GM12873 (cell line): Measurements from ENCODE around the gene CSNK2B.

ENCODE experiments used
- TF ChIP-seq, protein P1 (sequence below): IDR thresholded peaks from 2 replicates; pipeline ENCODE4 v1.5.1; 2012; ENCODE audit warnings: low read depth, mild to moderate bottlenecking, moderate library complexity, low read length, control low read depth; ENCODE audit not compliant: insufficient read depth; ENCODE audit errors: missing control alignments

CSNK2B gene

DNA sequence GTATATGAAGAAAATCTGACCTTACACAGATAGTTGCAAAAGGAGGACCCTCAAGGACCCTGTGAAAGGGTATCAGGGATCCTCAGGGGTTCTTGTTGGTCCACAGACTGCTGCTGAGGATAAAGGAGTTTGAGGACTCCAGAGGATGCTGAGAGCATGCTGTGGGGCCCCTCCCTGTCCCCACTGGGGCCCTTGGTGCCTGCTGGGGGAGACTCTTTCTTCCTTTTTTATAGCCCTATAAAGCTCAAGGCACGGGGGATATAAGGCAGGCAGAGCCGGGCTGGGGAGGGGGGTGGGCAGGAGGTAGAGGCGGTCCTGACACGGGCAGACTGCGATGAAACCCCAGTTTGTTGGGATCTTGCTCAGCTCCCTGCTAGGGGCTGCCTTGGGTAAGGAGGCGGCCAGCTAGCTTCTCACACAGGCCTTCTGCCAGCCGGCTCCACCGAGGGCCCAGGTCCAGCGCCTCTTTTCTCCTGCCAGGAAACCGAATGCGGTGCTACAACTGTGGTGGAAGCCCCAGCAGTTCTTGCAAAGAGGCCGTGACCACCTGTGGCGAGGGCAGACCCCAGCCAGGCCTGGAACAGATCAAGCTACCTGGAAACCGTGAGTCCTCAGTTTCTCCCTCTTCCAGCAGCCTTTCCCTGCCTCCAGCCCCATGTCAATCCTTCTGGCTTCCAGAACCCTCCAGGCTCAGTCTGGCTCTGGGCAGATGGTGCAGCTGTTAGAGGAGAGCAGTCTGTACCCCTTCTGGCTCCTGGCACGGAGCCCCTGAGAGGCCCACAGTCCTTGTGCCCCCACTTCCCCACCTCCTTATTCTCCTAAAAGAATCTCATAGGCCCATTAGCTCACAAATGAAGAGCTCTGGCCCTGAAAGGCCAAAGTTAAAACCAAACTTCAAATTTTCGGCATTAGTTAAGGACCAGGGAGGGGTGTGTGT is 49.4 kb downstream of the CSNK2B start, which contains the start of gene LY6G6D:
LY6G6D (plus strand) TSS at position 327 of the 937 bp plus-strand sequence; CDS start at position 335, 8 bp downstream.
- TF ChIP-seq, protein P1, sequence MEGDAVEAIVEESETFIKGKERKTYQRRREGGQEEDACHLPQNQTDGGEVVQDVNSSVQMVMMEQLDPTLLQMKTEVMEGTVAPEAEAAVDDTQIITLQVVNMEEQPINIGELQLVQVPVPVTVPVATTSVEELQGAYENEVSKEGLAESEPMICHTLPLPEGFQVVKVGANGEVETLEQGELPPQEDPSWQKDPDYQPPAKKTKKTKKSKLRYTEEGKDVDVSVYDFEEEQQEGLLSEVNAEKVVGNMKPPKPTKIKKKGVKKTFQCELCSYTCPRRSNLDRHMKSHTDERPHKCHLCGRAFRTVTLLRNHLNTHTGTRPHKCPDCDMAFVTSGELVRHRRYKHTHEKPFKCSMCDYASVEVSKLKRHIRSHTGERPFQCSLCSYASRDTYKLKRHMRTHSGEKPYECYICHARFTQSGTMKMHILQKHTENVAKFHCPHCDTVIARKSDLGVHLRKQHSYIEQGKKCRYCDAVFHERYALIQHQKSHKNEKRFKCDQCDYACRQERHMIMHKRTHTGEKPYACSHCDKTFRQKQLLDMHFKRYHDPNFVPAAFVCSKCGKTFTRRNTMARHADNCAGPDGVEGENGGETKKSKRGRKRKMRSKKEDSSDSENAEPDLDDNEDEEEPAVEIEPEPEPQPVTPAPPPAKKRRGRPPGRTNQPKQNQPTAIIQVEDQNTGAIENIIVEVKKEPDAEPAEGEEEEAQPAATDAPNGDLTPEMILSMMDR = no peak

GRCh38 chr6:31717499-31718222 is 51.8 kb downstream of the CSNK2B start:
- TF ChIP-seq, protein P1 = no peak

- TF ChIP-seq, protein P1 = no peak
Measured at GRCh38 chr6:31718265-31718664, 52.4 kb downstream of the CSNK2B start.

GRCh38 chr6:31719001-31719400 is 53.1 kb downstream of the CSNK2B start:
- TF ChIP-seq, protein P1 = no peak
